Activated naive CD4-positive, alpha-beta T cell treated with anti-CD3 and anti-CD28 coated beads, Interleukin-2, amount 50 U/mL, for 72 hours (primary cell): Measurements from ENCODE around the gene SHF. TPM values are rescaled to one million over a fixed set of nuclear protein-coding genes. Genes with fewer than 3 reads are reported as not detected.

Source experiments
- ATAC-seq, 2 donors: fragments of 150-1000 bp; cut with Tn5 transposase; 2 replicates each; pipeline ENCODE4 v1.10.0; 2021; ENCODE audit warnings: mild to moderate bottlenecking in 2 of 2, moderate library complexity in 2 of 2
- DNase-seq, 2 donors: peaks; one replicate each; pipeline ENCODE4 v3.0.0; 2021 to 2022; ENCODE audit warnings: low spot score in 2 of 2
- H3K27ac Mint-ChIP-seq, 2 donors: one replicate each; pipeline ENCODE4 v1.8.0; 2022; ENCODE audit warnings: mild to moderate bottlenecking in 2 of 2, mixed read lengths in 2 of 2
- H3K36me3 Mint-ChIP-seq, 2 donors: one replicate each; pipeline ENCODE4 v1.8.0; 2022; ENCODE audit warnings: mixed read lengths in 2 of 2
- H3K9me3 Mint-ChIP-seq, 2 donors: one replicate each; pipeline ENCODE4 v1.8.0; 2022; ENCODE audit warnings: mixed read lengths in 2 of 2
- total RNA-seq, 2 donors: library from RNA; stranded (reverse); gene quantifications; one replicate each; pipeline ENCODE4 v1.2.3, GENCODE V29; 2022

SHF gene
- total RNA-seq, 2 donors from 2014 or later = 8.6 to 22.3 TPM

DNA sequence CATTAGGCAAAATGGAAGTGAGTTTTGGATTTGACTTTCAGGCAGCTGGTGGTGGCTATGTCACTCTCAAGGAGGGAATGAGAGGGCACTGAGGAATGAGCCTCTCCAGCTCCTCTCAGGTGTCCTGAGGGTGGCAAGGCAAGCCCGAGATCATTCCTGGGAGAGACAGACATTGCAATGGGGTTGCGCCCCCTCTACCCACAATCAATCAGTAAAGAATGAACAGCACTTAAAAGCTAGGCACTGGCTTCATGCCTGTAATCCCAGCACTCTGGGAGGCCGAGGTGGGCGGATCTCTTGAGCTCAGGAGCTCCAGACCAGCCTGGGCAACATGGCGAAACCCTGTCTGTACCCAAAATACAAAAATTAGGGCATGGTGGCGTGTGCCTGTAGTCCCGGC, 14.1 kb upstream of the SHF start:
- DNase-seq (no peak), ATAC-seq (no peak)
- peaks cover 0 to 6% of the 10 kb centered on the region in 2 donors for H3K36me3 Mint-ChIP-seq
- H3K9me3 Mint-ChIP-seq = no peaks in the 10 kb centered on the region
- H3K27ac Mint-ChIP-seq = no peak overlapping the region

DNA sequence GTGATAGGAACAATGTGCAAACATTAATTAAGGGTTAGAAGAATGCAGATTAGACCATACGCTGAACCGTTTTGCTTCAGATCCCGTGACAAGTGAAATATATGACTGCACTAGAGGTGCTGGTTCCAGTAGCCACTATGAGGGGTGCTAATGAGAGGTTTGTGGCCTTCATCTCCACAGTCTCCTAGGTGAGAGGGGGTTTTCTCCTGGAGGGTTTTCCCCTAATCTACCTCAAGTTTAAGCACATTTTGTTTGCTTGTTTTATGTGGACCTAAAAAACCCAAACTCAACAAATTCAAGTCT, 13.7 kb upstream of the SHF start:
- Mint-ChIP-seq H3K9me3 (no peaks in the 10 kb centered on the region), H3K36me3 (peaks cover 0 to 6% of the 10 kb centered on the region in 2 donors), H3K27ac (no peak overlapping the region)
- DNase-seq (no peak), ATAC-seq (no peak)

DNA sequence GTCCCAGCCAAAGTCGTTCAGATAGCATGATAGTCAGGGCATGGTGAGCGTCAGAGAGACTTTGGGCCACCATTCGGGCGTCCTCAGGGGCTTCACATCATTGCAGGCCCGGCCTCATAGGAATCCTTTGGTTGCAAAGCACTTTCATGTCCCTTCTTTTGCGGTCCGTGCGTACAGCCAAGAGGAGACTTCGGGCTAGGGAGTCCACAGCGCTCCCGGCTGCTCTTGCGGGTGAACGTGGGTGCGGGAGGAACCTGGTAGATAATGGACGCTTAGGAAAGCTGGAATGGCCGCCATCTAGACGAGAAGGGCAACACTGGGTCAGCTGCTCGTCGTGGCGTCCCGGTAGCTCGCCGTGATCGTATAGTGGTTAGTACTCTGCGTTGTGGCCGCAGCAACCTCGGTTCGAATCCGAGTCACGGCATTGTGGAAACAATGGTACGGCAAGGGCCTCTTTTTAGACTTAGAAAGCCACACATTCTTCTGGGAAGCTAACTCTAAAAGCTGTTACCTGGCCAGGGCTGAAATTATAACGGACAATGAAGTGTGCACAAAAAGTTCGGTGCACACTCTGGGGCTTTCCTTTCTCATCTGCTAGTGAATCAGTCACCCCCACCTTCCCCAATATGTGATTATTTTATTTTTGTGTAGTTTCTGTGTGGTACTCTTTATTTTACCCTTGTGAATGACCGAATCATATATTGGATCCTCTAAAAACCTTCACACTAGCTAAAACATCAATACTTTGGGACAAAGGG, 13.2 kb upstream of the SHF start:
- DNase-seq (peak; percentile 70 to 89), ATAC-seq (peak; percentile 16 to 45)
- H3K27ac Mint-ChIP-seq = no peak overlapping the region
- no peaks in the 10 kb centered on the region for H3K9me3 Mint-ChIP-seq
- peaks cover 0 to 6% of the 10 kb centered on the region in 2 donors for H3K36me3 Mint-ChIP-seq

DNA sequence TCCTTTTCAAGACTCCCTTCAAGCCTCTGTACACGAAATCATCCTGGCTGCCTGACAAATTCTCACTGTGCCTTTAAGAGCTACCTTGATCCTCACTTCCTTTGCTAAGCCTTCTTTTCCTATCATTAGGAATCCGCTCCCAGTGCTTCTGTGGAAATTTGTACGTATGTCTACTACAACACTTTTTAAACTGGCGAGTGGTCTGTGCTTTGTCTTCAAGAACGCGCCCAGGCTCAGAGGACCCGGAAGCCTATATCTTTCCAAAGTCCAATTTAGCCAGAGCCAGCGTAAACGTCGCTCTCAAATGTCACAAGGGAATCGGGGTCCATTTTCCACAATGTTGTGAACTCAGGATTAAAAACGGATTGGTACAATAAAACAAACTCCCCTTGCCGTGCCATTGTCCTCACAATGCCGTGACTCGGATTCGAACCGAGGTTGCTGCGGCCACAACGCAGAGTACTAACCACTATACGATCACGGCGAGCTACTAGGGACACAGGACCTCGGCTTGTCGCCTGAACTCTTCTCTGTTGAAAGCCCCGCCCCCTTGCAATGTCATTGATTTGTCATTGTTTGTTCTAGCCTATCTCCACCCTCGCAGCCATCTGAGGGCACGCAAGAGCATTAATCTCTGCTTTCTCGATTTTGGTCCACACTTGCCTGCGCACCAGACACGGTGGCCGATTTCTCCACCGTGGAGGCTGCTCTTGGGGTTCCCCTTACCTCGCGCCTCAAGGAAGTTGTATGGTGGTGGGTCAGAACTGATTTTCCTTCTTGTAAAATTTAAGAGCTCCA, 12.4 kb upstream of the SHF start:
- H3K27ac Mint-ChIP-seq = no peak overlapping the region
- ATAC-seq = peak; percentile 66 to 72

DNA sequence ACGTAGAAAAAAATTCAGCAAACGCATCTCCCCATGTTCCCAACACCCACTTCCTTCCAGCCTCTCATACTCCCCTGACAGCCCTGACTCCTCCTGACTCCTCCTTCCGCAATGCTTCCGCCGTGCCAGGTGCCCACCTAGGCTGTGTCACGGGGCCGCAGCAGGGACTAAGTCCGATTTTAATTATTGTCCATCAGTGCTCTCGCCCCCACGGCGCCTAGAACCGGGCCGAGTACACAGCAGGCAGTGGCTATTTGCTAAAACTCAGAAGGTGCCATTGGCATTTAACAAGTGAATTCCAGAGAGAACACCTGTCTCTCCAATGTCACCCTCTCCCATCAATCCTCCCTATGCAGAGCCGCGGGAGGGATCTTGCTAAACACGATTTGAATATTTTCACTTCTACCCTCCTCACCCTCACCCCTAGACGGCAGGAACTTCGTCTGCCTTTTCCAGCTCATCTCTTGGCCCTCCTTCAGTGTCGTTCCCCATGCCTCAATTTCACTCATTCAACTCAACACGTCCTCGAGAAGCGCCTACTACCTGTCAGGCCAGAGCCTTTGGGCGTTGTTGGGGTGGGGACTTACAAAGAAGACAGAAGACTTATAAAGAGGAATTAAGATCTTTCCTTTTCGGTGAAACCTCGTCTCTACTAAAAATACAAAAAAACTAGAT, 11.5 kb upstream of the SHF start:
- Mint-ChIP-seq H3K9me3 (no peaks in the 10 kb centered on the region), H3K36me3 (peaks cover 0 to 6% of the 10 kb centered on the region in 2 donors), H3K27ac (no peak overlapping the region)
- DNase-seq = peak; percentile 42 to 62
- peak; percentile 23 to 25 for ATAC-seq

More for the DNA sequence above, 12.4 kb upstream of the SHF start:
- peak; percentile 96 to 97 for DNase-seq
- H3K36me3 Mint-ChIP-seq = peaks cover 0 to 6% of the 10 kb centered on the region in 2 donors
- no peaks in the 10 kb centered on the region for H3K9me3 Mint-ChIP-seq

DNA sequence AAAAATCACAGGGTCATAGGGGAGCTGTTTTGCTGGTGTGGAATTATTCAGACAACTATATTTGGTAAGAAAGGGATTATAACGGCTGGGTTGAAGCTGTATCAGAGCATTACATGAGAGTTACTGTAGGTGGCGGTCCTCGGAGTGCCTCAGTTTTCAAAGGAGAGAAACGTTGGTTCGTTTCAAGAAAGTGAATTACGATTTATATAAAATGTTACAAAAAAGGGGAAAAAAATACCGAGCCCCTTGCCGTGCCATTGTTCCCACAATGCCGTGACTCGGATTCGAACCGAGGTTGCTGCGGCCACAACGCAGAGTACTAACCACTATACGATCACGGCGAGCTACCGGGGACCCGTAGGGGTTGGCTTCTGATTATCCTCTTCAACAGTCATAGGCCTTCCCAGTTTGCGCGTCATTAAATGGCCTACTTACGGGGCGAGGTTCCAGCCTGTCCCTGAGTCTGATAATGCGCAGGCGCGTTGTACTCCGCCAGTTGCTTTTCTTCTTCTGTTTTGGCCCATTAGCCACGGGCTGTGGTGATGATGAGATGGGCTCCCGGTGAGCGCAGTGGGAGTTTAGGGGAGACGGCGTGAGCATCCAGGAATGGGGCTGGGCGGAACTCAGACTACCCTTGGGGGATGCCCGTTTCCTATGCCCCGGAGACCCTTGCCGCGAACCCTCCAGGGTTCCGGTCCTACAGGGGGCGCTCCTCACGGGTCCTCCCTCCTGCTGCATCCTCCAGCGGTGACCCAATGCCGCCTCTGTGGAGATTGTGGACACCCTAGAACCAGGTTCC, 10.8 kb upstream of the SHF start:
- H3K9me3 Mint-ChIP-seq = no peaks in the 10 kb centered on the region
- peaks cover 0 to 6% of the 10 kb centered on the region in 2 donors for H3K36me3 Mint-ChIP-seq
- peak; percentile 93 to 97 for DNase-seq
- H3K27ac Mint-ChIP-seq = no peak overlapping the region
- ATAC-seq = peak; percentile 67 to 81

DNA sequence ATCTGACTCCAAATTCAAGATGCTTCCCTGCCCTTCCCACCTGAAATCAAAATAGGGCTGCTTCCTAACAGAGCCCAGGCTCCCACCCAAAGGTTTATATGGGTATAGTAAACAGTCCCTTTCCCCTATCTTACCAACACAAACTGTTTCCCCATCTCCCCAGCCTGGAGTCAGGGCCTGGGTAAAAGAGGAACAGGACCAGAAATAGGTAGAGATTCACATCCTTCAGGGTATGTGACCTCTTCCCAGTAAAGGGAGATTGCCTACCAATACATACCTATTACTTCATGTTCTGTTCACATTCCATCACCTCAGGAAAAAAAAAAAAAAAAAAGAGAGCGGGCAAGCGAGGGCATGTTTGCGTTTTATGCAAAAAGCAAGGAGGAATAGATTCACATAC, 9.7 kb upstream of the SHF start:
- DNase-seq = no peak
- Mint-ChIP-seq H3K27ac (peak overlapping the region in 1 of 2 donors; percentile 87), H3K9me3 (no peaks in the 10 kb centered on the region), H3K36me3 (peaks cover 0 to 6% of the 10 kb centered on the region in 2 donors)
- no peak for ATAC-seq

DNA sequence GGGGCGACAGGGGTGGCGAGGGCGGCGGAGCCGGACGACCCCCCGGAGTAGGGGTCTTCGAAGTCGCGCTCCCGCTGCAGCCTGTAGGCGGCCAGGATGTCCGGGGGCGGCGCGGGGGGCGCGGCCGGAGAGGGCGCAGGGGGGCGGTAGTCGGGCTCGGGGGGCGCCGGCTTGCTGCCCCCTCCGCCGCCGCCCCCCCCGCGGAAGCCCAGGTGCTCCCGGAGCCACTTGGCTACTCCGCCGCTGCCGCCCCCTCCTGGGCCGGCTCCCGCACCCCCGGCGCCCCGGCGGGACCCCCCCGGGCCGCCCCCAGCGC, 230 bp downstream of the SHF start:
- no peak for DNase-seq
- Mint-ChIP-seq H3K36me3 (no peaks in the 10 kb centered on the region), H3K27ac (no peak overlapping the region), H3K9me3 (no peaks in the 10 kb centered on the region)
- peak in 1 of 2 donors; percentile 1 for ATAC-seq

DNA sequence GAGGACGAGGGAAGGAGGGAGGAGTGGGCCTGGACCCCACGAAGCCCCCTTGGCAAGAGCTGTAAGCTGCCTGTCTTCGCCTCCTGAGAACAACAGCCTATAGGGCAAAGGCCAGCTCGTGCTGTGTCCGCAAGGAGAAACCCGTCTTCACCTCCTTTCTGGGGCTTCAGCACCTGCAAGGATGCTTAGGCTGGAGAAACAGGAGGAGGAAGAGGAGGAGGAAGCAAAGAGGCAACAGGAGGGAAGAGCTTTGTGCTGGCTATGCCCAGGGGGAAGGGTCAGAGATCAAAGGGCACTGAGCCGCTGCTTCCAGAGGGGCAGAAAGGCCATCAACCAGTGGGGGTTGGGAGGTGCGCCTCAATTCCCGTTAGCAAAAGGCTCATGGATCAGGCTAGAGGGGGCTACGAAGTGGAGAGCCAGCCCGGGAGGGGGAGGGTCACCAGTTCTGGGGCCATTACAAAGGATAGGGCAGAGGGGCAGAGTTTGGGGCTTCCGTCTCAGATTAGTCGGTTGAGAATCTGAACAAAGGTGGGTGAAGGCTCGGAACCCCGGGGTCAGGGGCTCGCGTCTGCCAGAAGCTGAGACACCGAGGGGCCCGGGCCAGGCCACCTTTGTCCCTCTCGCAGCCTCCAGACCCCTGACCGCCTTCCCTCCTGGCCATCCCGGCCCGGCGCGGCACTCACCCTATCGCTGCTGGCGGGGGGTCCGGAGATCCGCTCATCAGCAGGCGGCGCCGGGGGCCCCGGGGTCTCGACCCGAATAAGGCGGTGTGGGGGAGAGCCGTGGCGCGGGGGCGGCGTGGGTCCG, 792 bp downstream of the SHF start:
- ATAC-seq (no peak), DNase-seq (no peak)
- H3K36me3 Mint-ChIP-seq = no peaks in the 10 kb centered on the region
- peak overlapping the region; percentile 91 to 97 for H3K27ac Mint-ChIP-seq
- H3K9me3 Mint-ChIP-seq = no peaks in the 10 kb centered on the region

DNA sequence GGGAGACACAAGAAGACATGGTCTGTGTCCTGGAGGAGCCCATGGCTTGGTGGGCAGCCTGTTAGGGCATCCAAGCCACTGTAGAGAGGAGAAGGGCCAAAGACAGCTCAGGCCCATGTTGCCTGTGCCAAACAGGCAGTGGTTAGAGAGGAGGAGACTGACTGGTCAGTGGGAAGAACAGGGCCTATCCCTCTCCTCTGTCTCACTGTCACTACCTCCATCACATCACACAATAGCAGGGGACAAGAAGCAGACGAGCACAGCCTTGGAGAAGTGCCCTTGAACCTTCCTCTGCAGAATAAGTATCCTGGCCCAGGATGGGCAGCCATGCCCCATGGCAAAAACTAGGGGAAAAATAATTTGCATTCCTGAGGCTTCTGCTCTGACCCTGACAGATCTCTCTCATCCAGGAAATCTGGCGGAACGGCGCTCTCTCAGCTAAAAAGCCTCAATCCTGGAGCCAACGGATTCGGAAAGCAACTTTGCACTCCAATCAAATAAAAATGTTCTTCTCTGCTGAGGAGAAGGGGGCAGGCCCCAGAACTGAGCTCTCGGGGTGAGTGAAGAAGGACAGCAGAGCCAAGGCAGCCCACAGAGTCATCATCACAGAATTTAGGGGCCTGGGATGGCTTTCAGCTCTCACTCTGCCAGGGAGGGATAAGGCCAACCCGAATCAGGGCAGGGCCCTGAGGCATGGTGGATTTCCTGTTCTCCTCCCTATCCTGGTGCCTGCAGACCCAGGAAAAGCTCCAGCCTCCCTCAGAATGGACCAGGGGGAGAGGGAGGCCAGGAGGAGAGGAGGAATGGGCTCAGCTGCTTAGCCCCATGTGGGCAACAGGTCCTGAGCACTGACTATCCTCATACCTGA, 1.6 kb downstream of the SHF start:
- H3K9me3 Mint-ChIP-seq = no peaks in the 10 kb centered on the region
- ATAC-seq (no peak), DNase-seq (no peak)
- H3K36me3 Mint-ChIP-seq = no peaks in the 10 kb centered on the region
- H3K27ac Mint-ChIP-seq = peak overlapping the region in 1 of 2 donors; percentile 91

DNA sequence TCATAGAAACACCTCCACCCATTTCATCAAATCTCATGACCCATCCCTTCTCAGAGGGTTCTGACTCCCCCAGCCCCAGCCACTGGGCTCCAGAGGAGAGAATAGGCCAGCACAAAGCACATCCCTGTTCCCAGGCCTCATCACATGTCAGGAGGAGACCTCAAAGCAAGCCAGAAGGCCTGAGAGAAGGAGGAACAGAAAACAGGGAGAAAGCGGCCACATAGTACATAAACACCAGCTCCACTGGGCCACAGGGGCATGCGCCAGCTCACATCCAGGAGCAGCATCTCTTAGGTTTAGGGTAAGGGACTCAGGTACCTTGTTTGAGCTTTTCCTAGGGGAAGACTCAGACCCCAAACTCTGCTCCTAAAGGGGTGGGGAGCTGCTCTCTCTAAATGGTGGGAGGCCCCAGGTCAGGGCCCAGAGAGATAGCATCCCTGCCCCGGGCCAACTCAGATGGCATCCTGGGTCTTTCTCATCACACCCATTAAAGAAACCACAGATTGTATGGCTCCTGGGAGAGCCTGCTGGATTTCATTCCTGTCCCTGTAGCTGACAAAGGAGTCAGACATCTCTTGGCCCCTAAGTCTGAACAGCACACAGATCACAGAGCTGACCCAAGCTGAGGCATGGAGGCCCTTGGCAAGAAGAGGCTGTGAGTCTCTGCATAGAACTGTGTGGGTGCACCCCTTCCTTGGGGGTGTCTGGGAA, 2.5 kb downstream of the SHF start:
- Mint-ChIP-seq H3K36me3 (no peaks in the 10 kb centered on the region), H3K27ac (peak overlapping the region in 1 of 2 donors; percentile 67), H3K9me3 (no peaks in the 10 kb centered on the region)
- ATAC-seq (no peak), DNase-seq (no peak)

DNA sequence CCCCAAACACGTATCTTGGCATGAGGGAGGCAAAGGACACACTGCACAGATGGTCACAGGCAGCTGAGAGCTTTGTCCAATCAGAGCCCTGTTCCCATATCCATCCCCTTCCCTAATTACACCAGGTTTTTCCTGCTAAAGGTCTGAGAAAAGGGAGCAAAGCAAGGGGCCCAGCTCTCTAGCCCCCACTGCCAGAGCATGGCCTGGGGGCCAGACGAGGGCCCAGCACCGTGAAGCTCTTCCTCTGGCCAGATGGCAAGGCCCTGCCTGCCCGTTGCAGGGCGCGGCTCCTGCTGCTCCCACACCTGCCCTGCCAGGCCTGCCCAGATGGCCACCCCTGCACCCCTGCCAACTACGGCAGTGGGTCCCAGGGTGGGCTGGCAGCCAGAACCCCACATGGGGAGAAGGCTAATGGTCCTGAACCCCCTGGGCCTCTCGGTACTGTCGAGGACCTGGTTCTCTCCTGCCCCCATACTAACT, 3.2 kb downstream of the SHF start:
- H3K9me3 Mint-ChIP-seq = no peaks in the 10 kb centered on the region
- ATAC-seq = no peak
- H3K36me3 Mint-ChIP-seq = no peaks in the 10 kb centered on the region
- peak overlapping the region in 1 of 2 donors; percentile 67 for H3K27ac Mint-ChIP-seq
- DNase-seq = no peak

DNA sequence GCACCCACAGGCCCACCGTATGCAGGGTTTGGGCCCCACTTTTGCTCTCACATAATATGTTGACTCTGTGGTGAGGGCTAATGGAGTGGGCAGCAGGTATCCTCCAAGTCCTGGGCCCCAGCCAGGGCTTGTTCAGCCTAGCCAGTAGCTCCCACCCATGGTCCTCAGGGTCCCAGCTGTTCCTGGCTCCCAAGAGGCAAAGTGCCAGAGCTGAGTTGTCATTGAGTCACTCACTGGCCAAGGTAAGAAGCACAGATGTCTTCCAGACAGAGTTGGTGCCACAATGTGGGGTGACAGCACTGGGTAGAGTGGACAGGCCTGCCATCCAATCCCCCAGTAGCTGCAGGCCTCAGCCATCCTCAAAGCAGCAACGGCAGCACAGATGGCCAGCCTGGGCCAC, 4.3 kb downstream of the SHF start:
- Mint-ChIP-seq H3K36me3 (no peaks in the 10 kb centered on the region), H3K27ac (peak overlapping the region in 1 of 2 donors; percentile 53)

DNA sequence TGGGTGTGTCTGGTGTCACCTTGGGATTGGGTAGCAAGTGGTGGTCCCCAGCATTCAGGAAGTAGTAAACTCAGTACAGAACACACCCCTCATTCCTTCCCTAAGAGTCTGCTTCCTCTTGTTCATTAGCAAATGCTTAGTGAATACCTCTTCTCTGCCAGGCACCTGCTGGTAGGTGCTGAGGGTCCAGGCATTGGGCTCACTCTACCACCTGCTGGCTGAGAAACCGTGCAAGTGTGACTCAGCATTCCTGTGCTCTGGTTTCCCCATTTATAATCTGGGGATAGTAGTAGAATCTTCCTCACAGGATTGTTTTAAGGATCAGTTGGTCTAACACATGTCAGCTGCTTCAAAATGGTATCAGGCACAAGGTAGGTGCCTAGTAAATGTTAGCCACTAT, 4.8 kb downstream of the SHF start:
- ATAC-seq (no peak), DNase-seq (no peak)
- Mint-ChIP-seq H3K9me3 (no peaks in the 10 kb centered on the region), H3K36me3 (peaks cover 0 to under 1% of the 10 kb centered on the region in 2 donors), H3K27ac (peak overlapping the region in 1 of 2 donors; percentile 53)

More for the DNA sequence above, 4.3 kb downstream of the SHF start:
- ATAC-seq = no peak
- no peak for DNase-seq
- H3K9me3 Mint-ChIP-seq = no peaks in the 10 kb centered on the region
